ENCODE measurements around the gene GFRA1. TPM values are rescaled to one million over a fixed set of nuclear protein-coding genes. Genes with fewer than 3 reads are reported as not detected.

GFRA1 gene
- polyA plus RNA-seq, 1 experiment: 6.8 TPM

DNA sequence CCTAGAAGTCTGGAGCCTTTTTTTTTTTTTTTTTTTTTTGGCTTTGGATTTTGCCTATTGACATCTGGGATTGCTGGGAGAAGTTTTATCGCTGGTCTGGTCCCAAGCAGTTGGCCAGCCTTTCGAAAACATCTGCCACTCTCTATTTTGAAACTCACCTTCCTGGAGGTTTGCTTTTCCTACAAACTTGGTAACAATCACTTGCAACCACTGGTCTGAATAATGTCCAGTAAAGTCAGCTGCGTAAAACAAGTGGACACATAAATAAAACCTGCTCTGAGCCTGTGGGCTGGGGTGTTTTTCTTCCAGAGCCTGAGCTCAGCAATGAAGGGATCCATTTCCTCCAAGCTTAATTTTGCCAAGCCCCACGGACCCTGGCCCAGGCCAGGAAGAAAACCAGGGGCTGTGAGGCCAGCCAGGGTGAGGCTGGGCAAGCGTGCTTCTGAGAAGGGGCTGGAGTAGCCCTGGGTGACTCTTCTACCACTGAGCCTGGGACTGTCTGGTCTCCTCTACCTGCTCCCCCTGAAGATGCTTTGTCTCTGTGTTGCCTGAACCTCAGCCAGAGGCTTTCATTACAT lies 202.2 kb downstream of the GFRA1 start:
- CTCF ChIA-PET: interaction anchor here (0.6 kb wide), 1 partner anchor 272 kb away, joined by 3 read pairs; no protein-coding TSS in a partner anchor
- Histone ChIP-seq H3K27me3 (ENCODE audit: control insufficient read depth, insufficient read depth, low read length) (no peaks in the 10 kb centered on the region), H3K27ac (ENCODE audit: low read depth, low read length) (no peak overlapping the region), H3K4me3 (ENCODE audit: low read depth, low read length) (no peak overlapping the region), H3K9me3 (ENCODE audit: control insufficient read depth, insufficient read depth, low read length) (no peaks in the 10 kb centered on the region)
- TF ChIP-seq CTCF (IDR thresholded peaks at IDR 0.05; ENCODE audit: low read depth, low read length): no peak
- POLR2A ChIA-PET: no interaction called here
- DNase-seq (ENCODE audit: low read depth, low spot score): no peak

- H3K4me3 ChIP-seq (ENCODE audit: low read depth, low read length): no peak overlapping the region
- ChIA-PET POLR2A (no interaction called here), CTCF (interaction anchor here (0.6 to 1.1 kb wide), 2 partner anchors 271 to 420 kb away, joined by 3 read pairs; no protein-coding TSS in a partner anchor)
- no peak for DNase-seq (ENCODE audit: low read depth, low spot score)
- no peaks in the 10 kb centered on the region for H3K9me3 ChIP-seq (ENCODE audit: control insufficient read depth, insufficient read depth, low read length)
- TF ChIP-seq CTCF (IDR thresholded peaks at IDR 0.05; ENCODE audit: low read depth, low read length): no peak
- no peak overlapping the region for H3K27ac ChIP-seq (ENCODE audit: low read depth, low read length)
- H3K27me3 ChIP-seq (ENCODE audit: control insufficient read depth, insufficient read depth, low read length): no peaks in the 10 kb centered on the region
Measured at GRCh38 chr10:116069856-116070255, 203.2 kb downstream of the GFRA1 start.

GRCh38 chr10:116067825-116068224 lies 205.2 kb downstream of the GFRA1 start:
- POLR2A ChIA-PET: no interaction called here
- Histone ChIP-seq H3K27me3 (ENCODE audit: control insufficient read depth, insufficient read depth, low read length) (no peaks in the 10 kb centered on the region), H3K4me3 (ENCODE audit: low read depth, low read length) (no peak overlapping the region), H3K27ac (ENCODE audit: low read depth, low read length) (no peak overlapping the region), H3K9me3 (ENCODE audit: control insufficient read depth, insufficient read depth, low read length) (no peaks in the 10 kb centered on the region)
- TF ChIP-seq CTCF (IDR thresholded peaks at IDR 0.05; ENCODE audit: low read depth, low read length): no peak
- no peak for DNase-seq (ENCODE audit: low read depth, low spot score)
- CTCF ChIA-PET: interaction anchor here (1.1 kb wide), 1 partner anchor 14 kb away, joined by 3 read pairs; no protein-coding TSS in a partner anchor

GRCh38 chr10:116063107-116063506 lies 209.9 kb downstream of the GFRA1 start:
- Histone ChIP-seq H3K4me3 (ENCODE audit: low read depth, low read length) (no peak overlapping the region), H3K27me3 (ENCODE audit: control insufficient read depth, insufficient read depth, low read length) (no peaks in the 10 kb centered on the region), H3K27ac (ENCODE audit: low read depth, low read length) (no peak overlapping the region), H3K9me3 (ENCODE audit: control insufficient read depth, insufficient read depth, low read length) (no peaks in the 10 kb centered on the region)
- no peak for TF ChIP-seq CTCF (IDR thresholded peaks at IDR 0.05; ENCODE audit: low read depth, low read length)
- CTCF ChIA-PET: no interaction called here
- POLR2A ChIA-PET: no interaction called here
- no peak for DNase-seq (ENCODE audit: low read depth, low spot score)

DNA sequence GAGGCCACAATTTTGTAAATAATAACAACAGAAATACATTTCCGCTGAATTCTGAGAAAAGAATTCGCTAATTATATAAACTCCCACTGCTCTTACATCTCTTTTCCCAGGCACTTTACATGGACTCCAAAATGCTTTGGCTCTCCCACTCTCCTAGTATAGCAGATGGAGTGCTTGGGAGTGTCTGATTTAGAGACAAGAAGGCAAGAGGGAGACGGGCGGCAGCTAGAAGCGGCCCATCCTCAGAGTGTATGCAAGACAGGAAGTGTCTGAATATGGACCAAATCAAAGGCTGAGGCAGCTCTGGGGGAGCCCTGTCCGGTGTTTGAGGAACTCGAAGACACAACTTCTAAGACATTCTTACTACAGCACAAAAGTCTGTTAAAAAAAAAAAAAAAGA lies 212.1 kb downstream of the GFRA1 start:
- DNase-seq (ENCODE audit: low read depth, low spot score): no peak
- POLR2A ChIA-PET: no interaction called here
- no peaks in the 10 kb centered on the region for H3K27me3 ChIP-seq (ENCODE audit: control insufficient read depth, insufficient read depth, low read length)
- no peak overlapping the region for H3K4me3 ChIP-seq (ENCODE audit: low read depth, low read length)
- H3K9me3 ChIP-seq (ENCODE audit: control insufficient read depth, insufficient read depth, low read length): no peaks in the 10 kb centered on the region
- CTCF ChIA-PET: no interaction called here
- H3K27ac ChIP-seq (ENCODE audit: low read depth, low read length): no peak overlapping the region
- TF ChIP-seq CTCF (IDR thresholded peaks at IDR 0.05; ENCODE audit: low read depth, low read length): no peak
